Liver (tissue), 9 donors: ENCODE data around the gene COLEC11. TPM values are rescaled to one million over a fixed set of nuclear protein-coding genes. Genes with fewer than 3 reads are reported as not detected.

Experiments
- DNase-seq: peaks from one replicate; pipeline ENCODE4 v3.0.0-alpha.2; 2017; ENCODE audit warnings: low spot score
- H3K27ac ChIP-seq, 2 donors: one replicate each; pipeline ENCODE4 v1.7.0; 2013; ENCODE audit warnings: inconsistent platforms in 2 of 2, low read length in 2 of 2, control low read depth in 1 of 2, low read depth in 1 of 2, mild to moderate bottlenecking in 1 of 2
- H3K27me3 ChIP-seq, 4 donors: one replicate each; pipeline versions ENCODE4 v1.6.1 to v1.7.0; 2013; ENCODE audit warnings: low read length in 3 of 4, inconsistent platforms in 1 of 4, mild to moderate bottlenecking in 1 of 4, moderate library complexity in 1 of 4; ENCODE audit not compliant: control insufficient read depth in 4 of 4, insufficient read depth in 4 of 4
- H3K36me3 ChIP-seq, 4 donors: one replicate each; pipeline versions ENCODE4 v1.6.1 to v1.7.0; 2013; ENCODE audit warnings: low read length in 3 of 4, mild to moderate bottlenecking in 3 of 4, low read depth in 1 of 4, moderate library complexity in 1 of 4; ENCODE audit not compliant: control insufficient read depth in 4 of 4, insufficient read depth in 3 of 4
- H3K4me1 ChIP-seq, 4 donors: one replicate each; pipeline versions ENCODE4 v1.6.1 to v1.7.0; 2013; ENCODE audit warnings: low read length in 3 of 4, mild to moderate bottlenecking in 3 of 4, moderate library complexity in 1 of 4; ENCODE audit not compliant: control insufficient read depth in 4 of 4, insufficient read depth in 4 of 4
- H3K4me3 ChIP-seq, 3 donors: one replicate each; pipeline versions ENCODE4 v1.6.1 to v1.7.0; 2013; ENCODE audit warnings: low read length in 3 of 3, control low read depth in 1 of 3, low read depth in 1 of 3, mild to moderate bottlenecking in 1 of 3
- H3K9ac ChIP-seq, 2 donors: one replicate each; pipeline ENCODE4 v1.7.0; 2013; ENCODE audit warnings: low read length in 2 of 2, mild to moderate bottlenecking in 2 of 2, moderate library complexity in 2 of 2, control low read depth in 1 of 2, low read depth in 1 of 2
- H3K9me3 ChIP-seq, 4 donors: one replicate each; pipeline versions ENCODE4 v1.6.1 to v1.7.0; 2013; ENCODE audit warnings: low read length in 3 of 4; ENCODE audit not compliant: control insufficient read depth in 4 of 4
- EGR1 ChIP-seq, 2 donors: IDR thresholded peaks; 2 replicates each; pipeline ENCODE4 v1.6.1; 2016 to 2018; ENCODE audit warnings: antibody characterized with exemption in 2 of 2, low read depth in 2 of 2
- FOXA1 ChIP-seq: IDR thresholded peaks from 2 replicates; pipeline ENCODE4 v1.6.1; 2016; ENCODE audit warnings: antibody characterized with exemption
- GABPA ChIP-seq, 2 donors: IDR thresholded peaks in 1 of 2; conservative IDR thresholded peaks in 1 of 2; 2 replicates each; pipeline ENCODE4 v1.6.1; 2016; ENCODE audit warnings: antibody characterized with exemption in 2 of 2, mild to moderate bottlenecking in 1 of 2, moderate library complexity in 1 of 2
- HNF4A ChIP-seq, 2 donors: conservative IDR thresholded peaks; 2 replicates each; pipeline ENCODE4 v1.6.1; 2016; ENCODE audit warnings: antibody characterized with exemption in 2 of 2, mild to moderate bottlenecking in 2 of 2
- HNF4G ChIP-seq: IDR thresholded peaks from 2 replicates; pipeline ENCODE4 v1.6.1; 2016; ENCODE audit warnings: antibody characterized with exemption
- JUND ChIP-seq, 2 donors: IDR thresholded peaks; 2 replicates each; pipeline ENCODE4 v1.6.1; 2016; ENCODE audit warnings: antibody characterized with exemption in 2 of 2
- RAD21 ChIP-seq, 2 donors: IDR thresholded peaks; 2 replicates each; pipeline ENCODE4 v1.6.1; 2016; ENCODE audit warnings: antibody characterized with exemption in 2 of 2, mild to moderate bottlenecking in 2 of 2
- SP1 ChIP-seq: IDR thresholded peaks from 2 replicates; pipeline ENCODE4 v1.6.1; 2018; ENCODE audit warnings: antibody characterized with exemption, mild to moderate bottlenecking
- TAF1 ChIP-seq: conservative IDR thresholded peaks from 2 replicates; pipeline ENCODE4 v1.6.1; 2016; ENCODE audit warnings: antibody characterized with exemption, mild to moderate bottlenecking
- YY1 ChIP-seq: IDR thresholded peaks from 2 replicates; pipeline ENCODE4 v1.6.1; 2016; ENCODE audit warnings: antibody characterized with exemption, mild to moderate bottlenecking
- WGBS: extraction: QIAGEN DNeasy Blood & Tissue Kit; methylation state at CpG from one replicate; pipeline ENCODE4 v1.1.7; 2013; 5-methylcytosine and 5-hydroxymethylcytosine counted together
- polyA plus RNA-seq, 2 donors: library from polyadenylated mRNA; stranded (reverse) in 1 of 2; unstranded in 1 of 2; fragments of 200-250 nt in 1 of 2; fragments of >200 nt in 1 of 2; fragmentation: Nextera tagmentation in 1 of 2; extraction: Ambion mirVana in 1 of 2; gene quantifications; one replicate each; pipeline versions ENCODE4 v1.2.1 to v1.2.3, GENCODE V29; 2013 to 2015
- total RNA-seq, 2 donors: library from RNA; depleted of rRNA; stranded (reverse); fragments of >200 nt; gene quantifications; one replicate each; pipeline ENCODE4 v1.2.3, GENCODE V29; 2014
- TF ChIP-seq, protein P1 (sequence below): IDR thresholded peaks from 2 replicates; pipeline ENCODE4 v1.6.1; 2016; ENCODE audit warnings: antibody characterized with exemption
- TF ChIP-seq, protein P2 (sequence below): IDR thresholded peaks from 2 replicates; pipeline ENCODE4 v1.6.1; 2016; ENCODE audit warnings: antibody characterized with exemption
- TF ChIP-seq, protein P3 (sequence below): fragments of 150-350 bp; IDR thresholded peaks from 2 replicates; pipeline ENCODE4 v1.5.1; 2017; ENCODE audit warnings: improper control_type of control experiment, low read depth, low read length; ENCODE audit not compliant: missing input control
- TF ChIP-seq, protein P4 (sequence below): IDR thresholded peaks from 2 replicates; pipeline ENCODE4 v1.6.1; 2016; ENCODE audit warnings: antibody characterized with exemption, mild to moderate bottlenecking
- donor health status: healthy.
- donor health status: healthy.
- donor health status: healthy.
- donor health status: healthy.
- donor health status: healthy.

COLEC11 gene
- total and polyA plus RNA-seq, 4 donors = 31.0 to 100 (median 70.9) TPM

DNA sequence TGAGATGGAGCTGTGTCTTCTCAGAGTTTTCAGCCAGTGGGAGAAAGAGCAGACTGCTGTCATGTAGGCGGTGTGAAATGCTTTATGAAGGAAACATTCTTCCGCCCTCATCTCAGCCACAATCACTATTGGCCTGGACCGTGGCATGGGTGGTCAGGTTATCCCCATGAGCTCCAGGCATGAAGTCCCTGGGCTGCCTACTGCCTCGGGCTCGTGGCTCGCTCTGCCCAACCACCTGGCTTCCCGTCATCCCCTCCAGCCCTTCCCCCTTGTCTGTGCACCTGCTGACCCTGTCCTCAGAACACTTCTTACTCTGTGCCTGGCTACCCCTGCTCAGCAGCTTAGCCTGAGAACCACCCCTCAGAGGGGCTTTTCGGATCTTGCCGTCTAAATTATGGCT lies 15.5 kb downstream of the COLEC11 start:
- H3K36me3 ChIP-seq = peaks cover 0 to 4% (median under 1%) of the 10 kb centered on the region in 4 donors
- H3K9me3 ChIP-seq = peaks cover 0 to 3% (median 0%) of the 10 kb centered on the region in 4 donors
- H3K4me1 ChIP-seq = peaks cover 0 to 16% (median 7%) of the 10 kb centered on the region in 4 donors
- WGBS = 90% methylated on average over 9 of the region's 9 CpGs
- H3K4me3 ChIP-seq = no peak overlapping the region
- no peak for DNase-seq
- H3K9ac ChIP-seq = no peak overlapping the region
- no peaks in the 10 kb centered on the region for H3K27me3 ChIP-seq
- H3K27ac ChIP-seq = no peak overlapping the region
- TF ChIP-seq HNF4A (conservative IDR thresholded peaks at IDR 0.05) (no peak), JUND (IDR thresholded peaks at IDR 0.05) (no peak), FOXA1 (no peak), YY1 (no peak), GABPA (IDR thresholded peaks at IDR 0.05 in 1 of 2, conservative IDR thresholded peaks at IDR 0.05 in 1 of 2) (no peak), TAF1 (no peak), EGR1 (IDR thresholded peaks at IDR 0.05; ENCODE audit: low read depth in 2 of 2) (no peak), RAD21 (IDR thresholded peaks at IDR 0.05) (no peak)
- TF ChIP-seq, protein P1, sequence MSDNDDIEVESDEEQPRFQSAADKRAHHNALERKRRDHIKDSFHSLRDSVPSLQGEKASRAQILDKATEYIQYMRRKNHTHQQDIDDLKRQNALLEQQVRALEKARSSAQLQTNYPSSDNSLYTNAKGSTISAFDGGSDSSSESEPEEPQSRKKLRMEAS = no peak
- TF ChIP-seq, protein P2, sequence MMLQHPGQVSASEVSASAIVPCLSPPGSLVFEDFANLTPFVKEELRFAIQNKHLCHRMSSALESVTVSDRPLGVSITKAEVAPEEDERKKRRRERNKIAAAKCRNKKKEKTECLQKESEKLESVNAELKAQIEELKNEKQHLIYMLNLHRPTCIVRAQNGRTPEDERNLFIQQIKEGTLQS = no peak
- TF ChIP-seq, protein P3, sequence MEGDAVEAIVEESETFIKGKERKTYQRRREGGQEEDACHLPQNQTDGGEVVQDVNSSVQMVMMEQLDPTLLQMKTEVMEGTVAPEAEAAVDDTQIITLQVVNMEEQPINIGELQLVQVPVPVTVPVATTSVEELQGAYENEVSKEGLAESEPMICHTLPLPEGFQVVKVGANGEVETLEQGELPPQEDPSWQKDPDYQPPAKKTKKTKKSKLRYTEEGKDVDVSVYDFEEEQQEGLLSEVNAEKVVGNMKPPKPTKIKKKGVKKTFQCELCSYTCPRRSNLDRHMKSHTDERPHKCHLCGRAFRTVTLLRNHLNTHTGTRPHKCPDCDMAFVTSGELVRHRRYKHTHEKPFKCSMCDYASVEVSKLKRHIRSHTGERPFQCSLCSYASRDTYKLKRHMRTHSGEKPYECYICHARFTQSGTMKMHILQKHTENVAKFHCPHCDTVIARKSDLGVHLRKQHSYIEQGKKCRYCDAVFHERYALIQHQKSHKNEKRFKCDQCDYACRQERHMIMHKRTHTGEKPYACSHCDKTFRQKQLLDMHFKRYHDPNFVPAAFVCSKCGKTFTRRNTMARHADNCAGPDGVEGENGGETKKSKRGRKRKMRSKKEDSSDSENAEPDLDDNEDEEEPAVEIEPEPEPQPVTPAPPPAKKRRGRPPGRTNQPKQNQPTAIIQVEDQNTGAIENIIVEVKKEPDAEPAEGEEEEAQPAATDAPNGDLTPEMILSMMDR = no peak

DNA sequence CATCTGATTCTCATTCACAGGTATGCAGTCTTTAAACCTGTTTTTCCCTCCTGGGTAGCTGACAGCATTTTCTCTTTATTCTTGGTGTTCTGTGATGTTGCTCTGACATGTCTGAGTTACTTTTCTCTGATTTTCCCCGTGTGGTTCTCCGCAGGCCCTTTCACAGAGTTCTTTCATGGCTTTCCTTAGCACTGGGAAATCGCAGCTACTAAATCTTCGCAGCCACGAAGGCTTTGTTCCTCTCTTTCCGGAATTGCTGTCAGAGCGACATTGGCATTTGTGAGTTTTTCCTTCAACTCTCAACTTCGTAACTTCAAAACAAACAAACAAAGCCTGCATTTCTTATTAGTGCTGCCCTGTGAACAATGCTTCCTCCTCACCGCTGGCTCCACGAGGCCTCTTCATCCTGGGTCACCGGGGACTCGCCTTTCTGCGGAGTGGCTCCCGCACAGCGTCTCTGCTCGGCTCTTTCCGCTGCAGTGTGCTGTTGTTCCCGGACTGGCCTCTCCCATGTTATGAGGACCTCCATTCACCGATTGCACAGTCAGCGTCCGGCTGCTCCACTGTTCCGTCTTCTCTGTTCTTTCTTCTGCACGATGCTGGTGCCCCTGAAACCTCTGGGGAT lies 16.1 kb downstream of the COLEC11 start:
- peak; percentile 28 for DNase-seq
- peaks cover 0 to 11% (median 5%) of the 10 kb centered on the region in 4 donors for H3K4me1 ChIP-seq
- no peak overlapping the region for H3K4me3 ChIP-seq
- H3K9ac ChIP-seq = no peak overlapping the region
- peaks cover 0 to 3% (median 0%) of the 10 kb centered on the region in 4 donors for H3K9me3 ChIP-seq
- no peak overlapping the region for H3K27ac ChIP-seq
- peaks cover 0 to 4% (median under 1%) of the 10 kb centered on the region in 4 donors for H3K36me3 ChIP-seq
- WGBS = 71% methylated on average over 23 of the region's 23 CpGs
- TF ChIP-seq, protein P3 = no peak
- TF ChIP-seq SP1 (no peak), RAD21 (IDR thresholded peaks at IDR 0.05) (no peak), EGR1 (IDR thresholded peaks at IDR 0.05; ENCODE audit: low read depth in 2 of 2) (no peak), HNF4G (no peak)
- TF ChIP-seq, protein P4, sequence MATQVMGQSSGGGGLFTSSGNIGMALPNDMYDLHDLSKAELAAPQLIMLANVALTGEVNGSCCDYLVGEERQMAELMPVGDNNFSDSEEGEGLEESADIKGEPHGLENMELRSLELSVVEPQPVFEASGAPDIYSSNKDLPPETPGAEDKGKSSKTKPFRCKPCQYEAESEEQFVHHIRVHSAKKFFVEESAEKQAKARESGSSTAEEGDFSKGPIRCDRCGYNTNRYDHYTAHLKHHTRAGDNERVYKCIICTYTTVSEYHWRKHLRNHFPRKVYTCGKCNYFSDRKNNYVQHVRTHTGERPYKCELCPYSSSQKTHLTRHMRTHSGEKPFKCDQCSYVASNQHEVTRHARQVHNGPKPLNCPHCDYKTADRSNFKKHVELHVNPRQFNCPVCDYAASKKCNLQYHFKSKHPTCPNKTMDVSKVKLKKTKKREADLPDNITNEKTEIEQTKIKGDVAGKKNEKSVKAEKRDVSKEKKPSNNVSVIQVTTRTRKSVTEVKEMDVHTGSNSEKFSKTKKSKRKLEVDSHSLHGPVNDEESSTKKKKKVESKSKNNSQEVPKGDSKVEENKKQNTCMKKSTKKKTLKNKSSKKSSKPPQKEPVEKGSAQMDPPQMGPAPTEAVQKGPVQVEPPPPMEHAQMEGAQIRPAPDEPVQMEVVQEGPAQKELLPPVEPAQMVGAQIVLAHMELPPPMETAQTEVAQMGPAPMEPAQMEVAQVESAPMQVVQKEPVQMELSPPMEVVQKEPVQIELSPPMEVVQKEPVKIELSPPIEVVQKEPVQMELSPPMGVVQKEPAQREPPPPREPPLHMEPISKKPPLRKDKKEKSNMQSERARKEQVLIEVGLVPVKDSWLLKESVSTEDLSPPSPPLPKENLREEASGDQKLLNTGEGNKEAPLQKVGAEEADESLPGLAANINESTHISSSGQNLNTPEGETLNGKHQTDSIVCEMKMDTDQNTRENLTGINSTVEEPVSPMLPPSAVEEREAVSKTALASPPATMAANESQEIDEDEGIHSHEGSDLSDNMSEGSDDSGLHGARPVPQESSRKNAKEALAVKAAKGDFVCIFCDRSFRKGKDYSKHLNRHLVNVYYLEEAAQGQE = no peak
- TF ChIP-seq, protein P2 = no peak
- no peaks in the 10 kb centered on the region for H3K27me3 ChIP-seq
